NCI-H2029 (cell line): ENCODE results near the gene SPDYE1.
A peak's percentile ranks its signal among the peaks of the same experiment; 100 is the strongest.

Source experiments
- DNase-seq: peaks from one replicate; lab custom pipeline; 2025; lab: John Stamatoyannopoulos, UW

SPDYE1 gene

GRCh38 chr7:44044315-44045225 lies 46.9 kb downstream of the SPDYE1 start, which contains the start of gene DBNL:
Gene DBNL, plus strand, starts transcription at chr7:44044702. Its CDS starts 36 bp downstream, at chr7:44044738.
- DNase-seq = peak; percentile 87

- DNase-seq = no peak
These were observed 47.7 kb downstream of the SPDYE1 start for GRCh38 chr7:44045226-44046014.

- no peak for DNase-seq
These were observed 48.8 kb downstream of the SPDYE1 start for GRCh38 chr7:44046321-44047061.

GRCh38 chr7:44048031-44048795 lies 50.5 kb downstream of the SPDYE1 start:
- DNase-seq = no peak

- DNase-seq = no peak
These were observed 52.6 kb downstream of the SPDYE1 start for GRCh38 chr7:44050121-44050914.

- DNase-seq = no peak
These were observed 53.3 kb downstream of the SPDYE1 start for GRCh38 chr7:44050915-44051560.

- no peak for DNase-seq
These were observed 54.0 kb downstream of the SPDYE1 start for GRCh38 chr7:44051611-44052220.

- no peak for DNase-seq
These were observed 55.2 kb downstream of the SPDYE1 start for GRCh38 chr7:44052771-44053365.

GRCh38 chr7:44056681-44057080 lies 59.0 kb downstream of the SPDYE1 start:
- no peak for DNase-seq

GRCh38 chr7:44057181-44057848 lies 59.6 kb downstream of the SPDYE1 start:
- no peak for DNase-seq

- no peak for DNase-seq
These were observed 60.4 kb downstream of the SPDYE1 start for GRCh38 chr7:44057849-44058758.

GRCh38 chr7:44058759-44059218 lies 61.1 kb downstream of the SPDYE1 start:
- DNase-seq = no peak

- no peak for DNase-seq
These were observed 61.8 kb downstream of the SPDYE1 start for GRCh38 chr7:44059219-44060090.
